ENCODE data around the gene HDAC7. TPM values are rescaled to one million over a fixed set of nuclear protein-coding genes. Genes with fewer than 3 reads are reported as not detected.

HDAC7 gene
- polyA plus RNA-seq: 0.22 and 0.26 TPM in 2 replicates

GRCh38 chr12:47819896-47820630 lies at the start of gene HDAC7:
HDAC7 (minus strand) TSS chr12:47819903; CDS start chr12:47819785, 118 bp downstream.

DNA sequence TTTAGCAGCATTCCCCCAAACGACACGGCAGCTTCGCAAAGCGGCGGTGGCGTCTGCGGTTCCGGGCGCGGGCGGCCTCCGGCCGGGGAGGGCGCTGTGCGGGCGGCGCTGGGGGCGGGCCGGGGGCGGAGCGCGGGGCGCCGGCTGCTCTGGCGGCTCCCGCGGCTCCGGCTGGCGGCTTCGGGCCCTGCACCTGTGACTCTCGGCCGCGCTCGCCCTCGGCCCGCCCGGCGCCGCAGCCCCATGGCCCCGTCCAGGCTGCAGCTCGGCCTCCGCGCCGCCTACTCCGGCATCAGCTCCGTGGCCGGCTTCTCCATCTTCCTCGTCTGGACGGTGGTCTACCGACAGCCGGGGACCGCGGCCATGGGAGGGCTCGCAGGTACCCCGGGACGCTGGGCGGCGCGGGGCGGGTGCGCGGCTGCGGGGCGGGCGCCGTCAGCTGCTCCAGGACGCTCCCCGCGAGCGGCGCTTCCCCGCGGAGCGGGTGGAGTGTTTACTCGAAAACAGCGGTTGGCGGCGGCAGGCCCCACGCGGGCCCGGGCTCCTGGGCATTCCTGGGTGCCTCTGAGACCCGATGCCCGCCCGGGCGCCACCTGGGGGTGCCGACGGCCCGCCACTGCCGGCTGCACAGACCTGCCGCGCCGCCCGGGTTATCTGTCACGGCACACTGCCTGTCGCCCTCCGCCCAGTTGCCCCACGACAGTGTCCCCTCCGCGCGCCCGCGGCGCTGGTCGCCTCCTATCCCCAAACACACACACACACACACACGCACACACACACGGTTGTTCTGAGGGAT lies 46.4 kb downstream of the HDAC7 start, which contains the start of gene SLC48A1:
Gene SLC48A1, plus strand, starts transcription at position 177 of the 796 bp plus-strand sequence. Its CDS starts 67 bp downstream, at position 244.

DNA sequence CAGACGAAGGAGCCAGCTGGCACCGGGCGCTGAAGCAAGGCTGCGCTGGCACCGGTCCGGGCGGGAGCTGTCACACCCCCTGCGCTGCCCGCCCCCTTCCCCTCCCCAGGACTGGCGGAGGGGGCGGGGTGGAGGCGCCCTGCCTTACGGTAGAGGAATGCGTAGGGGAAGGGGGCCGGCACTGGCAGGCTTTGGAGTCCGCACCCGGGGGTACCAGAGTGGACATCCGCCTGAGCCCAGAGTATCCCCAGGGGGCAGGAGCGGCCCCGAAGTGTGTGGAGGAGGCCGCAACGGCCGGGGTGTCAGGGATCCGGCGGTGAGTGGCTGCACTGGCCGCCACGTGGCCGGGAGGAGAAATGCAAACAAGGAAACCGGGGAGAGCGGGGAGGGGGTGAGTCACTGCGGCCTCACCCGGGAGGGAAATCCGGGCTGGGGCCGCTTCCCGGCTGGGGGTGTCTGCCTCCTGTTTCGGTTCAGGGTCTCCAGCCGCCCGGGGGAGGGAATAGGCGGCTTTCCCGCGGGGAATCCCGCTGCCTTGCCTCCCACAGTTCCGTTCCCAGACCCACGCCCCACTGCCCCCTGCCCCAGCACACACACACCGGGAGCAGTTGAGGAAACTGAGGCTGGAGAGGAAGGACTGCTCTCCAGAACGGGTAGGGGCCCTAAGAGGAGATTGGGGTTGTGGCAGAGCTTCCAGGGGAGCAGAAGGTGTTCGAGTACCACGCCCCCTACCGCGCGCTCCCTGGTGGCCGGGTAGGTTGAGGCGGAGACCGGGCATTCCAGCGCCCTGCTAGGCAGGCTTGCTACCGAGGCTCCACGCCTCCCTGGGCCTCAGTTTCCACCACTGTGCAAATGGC lies 60.6 kb downstream of the HDAC7 start, which contains the start of gene RAPGEF3:
Gene RAPGEF3, minus strand, starts transcription at position 47 of the 857 bp plus-strand sequence. CDS start 324 bp downstream, outside the sequence.

Other genes starting within 250 kb of the HDAC7 start
- gene RPAP3, start 113.9 kb downstream of the HDAC7 start, polyA plus RNA-seq: 29.8 and 33.5 TPM in 2 replicates
- not detected in 2 replicates for gene ENDOU, start 94.4 kb downstream of the HDAC7 start, polyA plus RNA-seq
- gene RAPGEF3, start 61.0 kb downstream of the HDAC7 start, polyA plus RNA-seq: 0.04 and 1.0 TPM in 2 replicates
- gene SLC48A1, start 46.7 kb downstream of the HDAC7 start, polyA plus RNA-seq: 75.7 and 80.1 TPM in 2 replicates
- not detected in 2 replicates for gene VDR, start 85.1 kb upstream of the HDAC7 start, polyA plus RNA-seq
- gene TMEM106C, start 143.7 kb upstream of the HDAC7 start, polyA plus RNA-seq: 38.4 and 43.6 TPM in 2 replicates
- gene COL2A1, start 184.6 kb upstream of the HDAC7 start, polyA plus RNA-seq: not detected in 2 replicates

Measured in Purkinje cell (primary cell).